HepG2 (cell line): Measurements from ENCODE around the gene MRPL14. TPM values are rescaled to one million over a fixed set of nuclear protein-coding genes. Genes with fewer than 3 reads are reported as not detected.

Experiments used
- DMAP1 ChIP-seq: IDR thresholded peaks from 2 replicates; pipeline ENCODE4 v1.6.1; 2016
- ERF ChIP-seq: IDR thresholded peaks from 2 replicates; pipeline ENCODE4 v1.6.1; 2018; ENCODE audit warnings: missing biosample characterization, missing genetic modification reagents
- FOSL1 ChIP-seq: sonication (generic); formaldehyde crosslinking; IDR thresholded peaks from 2 replicates; pipeline ENCODE4 v1.9.0; 2021; ENCODE audit warnings: missing genetic modification reagents, borderline replicate concordance
- FOXP4 ChIP-seq: sonication (generic); formaldehyde crosslinking; IDR thresholded peaks from 2 replicates; pipeline ENCODE4 v1.4.0; 2020; ENCODE audit warnings: missing genetic modification reagents
- HIVEP1 ChIP-seq: sonication (generic); formaldehyde crosslinking; IDR thresholded peaks from 2 replicates; pipeline ENCODE4 v1.4.0; 2020; ENCODE audit warnings: mild to moderate bottlenecking, missing genetic modification reagents
- HMGA1 ChIP-seq: sonication (generic); formaldehyde crosslinking; conservative IDR thresholded peaks from 2 replicates; pipeline ENCODE4 v1.4.0; 2020; ENCODE audit warnings: missing genetic modification reagents
- HNRNPUL1 ChIP-seq: fragments of 200-400 bp; formaldehyde crosslinking; IDR thresholded peaks from 2 replicates; pipeline ENCODE4 v1.6.1; 2017; ENCODE audit warnings: low read depth, mild to moderate bottlenecking, low read length, moderate library complexity
- NONO ChIP-seq, 2 experiments: fragments of 450-650 bp in 1 of 2; sonication (generic) in 1 of 2; formaldehyde crosslinking in 1 of 2; IDR thresholded peaks in 1 of 2; conservative IDR thresholded peaks in 1 of 2; 2 replicates each; pipeline versions ENCODE4 v1.6.1 to v1.8.0; 2017 to 2022; ENCODE audit warnings: mild to moderate bottlenecking in 1 of 2, missing genetic modification reagents in 1 of 2, moderate library complexity in 1 of 2
- NR2F1 ChIP-seq, 2 experiments: fragments of 450-650 bp in 1 of 2; formaldehyde crosslinking in 1 of 2; IDR thresholded peaks; 2 replicates each; pipeline versions ENCODE4 v1.5.0 to v1.6.1; 2016 to 2020; ENCODE audit warnings: mild to moderate bottlenecking in 1 of 2, missing compliant biosample characterization in 1 of 2, missing genetic modification reagents in 1 of 2, moderate library complexity in 1 of 2
- RAD21 ChIP-seq: fragments of 450-650 bp; formaldehyde crosslinking; IDR thresholded peaks from 2 replicates; pipeline ENCODE4 v1.5.0; 2020; ENCODE audit warnings: mild to moderate bottlenecking
- SMARCE1 ChIP-seq: fragments of 450-650 bp; IDR thresholded peaks from 2 replicates; pipeline ENCODE4 v1.6.1; 2017; ENCODE audit warnings: borderline replicate concordance
- SOX6 ChIP-seq, 2 experiments: fragments of 450-650 bp in 1 of 2; sonication (generic) in 1 of 2; formaldehyde crosslinking in 1 of 2; IDR thresholded peaks; 2 replicates each; pipeline versions ENCODE4 v1.4.0 to v1.6.1; 2017 to 2020; ENCODE audit warnings: antibody characterized with exemption in 1 of 2, mild to moderate bottlenecking in 1 of 2, missing genetic modification reagents in 1 of 2
- ZKSCAN8 ChIP-seq: IDR thresholded peaks from 2 replicates; pipeline ENCODE4 v1.6.1; 2016; ENCODE audit warnings: borderline replicate concordance, missing genetic modification reagents, missing compliant biosample characterization
- ZNF430 ChIP-seq: sonication (generic); formaldehyde crosslinking; IDR thresholded peaks from 2 replicates; pipeline ENCODE4 v1.9.0; 2021; ENCODE audit warnings: mild to moderate bottlenecking, missing genetic modification reagents
- ZNF574 ChIP-seq: sonication (generic); formaldehyde crosslinking; IDR thresholded peaks from 2 replicates; pipeline ENCODE4 v1.4.0; 2020; ENCODE audit warnings: missing genetic modification reagents
- ZNF788 ChIP-seq: sonication (generic); formaldehyde crosslinking; IDR thresholded peaks from 2 replicates; pipeline ENCODE4 v1.5.0; 2020; ENCODE audit warnings: mild to moderate bottlenecking, missing genetic modification reagents, borderline replicate concordance
- polyA plus RNA-seq, 8 experiments: library from polyadenylated mRNA; depleted of rRNA in 3 of 8; stranded (reverse) in 7 of 8; unstranded in 1 of 8; fragments of >200 nt; fragmentation: Illumina TruSeq in 4 of 8; extraction: Trizol in 4 of 8; gene quantifications; 2 replicates each; pipeline versions ENCODE4 v1.2.1 to v1.2.3, GENCODE V29; 2011 to 2016; ENCODE audit warnings: low read depth in 4 of 8, missing spikeins in 1 of 8, mixed read lengths in 1 of 8; ENCODE audit not compliant: insufficient read depth in 1 of 8
- total RNA-seq, 5 experiments: library from RNA; depleted of rRNA; stranded (reverse); fragments of >200 nt; fragmentation: Illumina TruSeq; extraction: Trizol; gene quantifications; 2 replicates each; pipeline ENCODE4 v1.2.3, GENCODE V29; 2016; ENCODE audit warnings: low read depth in 1 of 5
- TF ChIP-seq, protein P1 (sequence below): sonication (generic); formaldehyde crosslinking; conservative IDR thresholded peaks from 2 replicates; pipeline ENCODE4 v1.8.0; 2022; ENCODE audit warnings: mild to moderate bottlenecking, moderate library complexity, missing genetic modification reagents
- TF ChIP-seq, protein P2 (sequence below): sonication (generic); formaldehyde crosslinking; IDR thresholded peaks from 2 replicates; pipeline ENCODE4 v1.8.0; 2022; ENCODE audit warnings: mild to moderate bottlenecking, missing genetic modification reagents; ENCODE audit not compliant: insufficient replicate concordance
- TF ChIP-seq, protein P3 (sequence below): sonication (generic); formaldehyde crosslinking; IDR thresholded peaks from 2 replicates; pipeline ENCODE4 v1.5.0; 2020; ENCODE audit warnings: mild to moderate bottlenecking, missing genetic modification reagents, borderline replicate concordance

The MRPL14 gene
- total and polyA plus RNA-seq, 2 of the 13 experiments (the other 11 are each of a cell fraction or from before 2014, with no cell fraction given): 157 to 178 TPM

DNA sequence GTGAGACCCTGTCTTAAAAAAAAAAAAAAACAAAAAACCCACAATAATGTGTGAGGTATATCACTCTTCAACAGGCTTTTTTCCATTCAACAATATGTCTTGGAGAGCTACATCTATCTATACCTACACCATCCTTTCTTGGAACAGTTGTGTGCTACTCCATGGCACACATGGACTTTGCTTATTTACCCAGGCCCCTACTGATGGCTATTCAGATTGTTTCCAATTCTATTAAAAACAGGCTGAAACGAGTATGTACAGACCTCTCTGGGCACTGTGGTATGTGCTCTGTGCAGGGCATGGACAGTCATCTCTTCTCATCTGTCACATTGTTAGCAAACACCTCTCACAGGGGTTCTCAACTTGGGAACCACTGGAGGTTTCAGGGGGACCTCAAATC lies 28.1 kb downstream of the MRPL14 start (continued):
- TF ChIP-seq DMAP1 (no peak), HMGA1 (CRISPR knock-in tag) (no peak), FOSL1 (CRISPR knock-in tag) (no peak), FOXP4 (CRISPR knock-in tag) (0 out of 2 replicates have a peak, but pooled peaks have one; percentile 28), NR2F1 (CRISPR knock-in tag; IDR thresholded peaks at IDR 0.05) (no peak), NONO (IDR thresholded peaks at IDR 0.05) (no peak), NONO (CRISPR knock-in tag; conservative IDR thresholded peaks at IDR 0.05) (no peak), ZNF430 (CRISPR knock-in tag) (no peak), SMARCE1 (no peak), ZNF788 (CRISPR knock-in tag) (no peak), SOX6 (IDR thresholded peaks at IDR 0.05) (no peak), SOX6 (CRISPR knock-in tag; IDR thresholded peaks at IDR 0.05) (peak; percentile 70; the same call in 1 of the 2 replicates), ERF (peak; percentile 38; the same call in 1 of the 2 replicates), ZKSCAN8 (CRISPR knock-in tag) (0 out of 2 replicates have a peak, but pooled peaks have one; percentile 17), HIVEP1 (CRISPR knock-in tag) (no peak), RAD21 (CRISPR knock-in tag) (0 out of 2 replicates have a peak, but pooled peaks have one; percentile 21), HNRNPUL1 (no peak), ZNF574 (CRISPR knock-in tag) (no peak)
- TF ChIP-seq, protein P1, sequence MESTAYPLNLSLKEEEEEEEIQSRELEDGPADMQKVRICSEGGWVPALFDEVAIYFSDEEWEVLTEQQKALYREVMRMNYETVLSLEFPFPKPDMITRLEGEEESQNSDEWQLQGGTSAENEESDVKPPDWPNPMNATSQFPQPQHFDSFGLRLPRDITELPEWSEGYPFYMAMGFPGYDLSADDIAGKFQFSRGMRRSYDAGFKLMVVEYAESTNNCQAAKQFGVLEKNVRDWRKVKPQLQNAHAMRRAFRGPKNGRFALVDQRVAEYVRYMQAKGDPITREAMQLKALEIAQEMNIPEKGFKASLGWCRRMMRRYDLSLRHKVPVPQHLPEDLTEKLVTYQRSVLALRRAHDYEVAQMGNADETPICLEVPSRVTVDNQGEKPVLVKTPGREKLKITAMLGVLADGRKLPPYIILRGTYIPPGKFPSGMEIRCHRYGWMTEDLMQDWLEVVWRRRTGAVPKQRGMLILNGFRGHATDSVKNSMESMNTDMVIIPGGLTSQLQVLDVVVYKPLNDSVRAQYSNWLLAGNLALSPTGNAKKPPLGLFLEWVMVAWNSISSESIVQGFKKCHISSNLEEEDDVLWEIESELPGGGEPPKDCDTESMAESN (CRISPR knock-in tag): no peak
- TF ChIP-seq, protein P2, sequence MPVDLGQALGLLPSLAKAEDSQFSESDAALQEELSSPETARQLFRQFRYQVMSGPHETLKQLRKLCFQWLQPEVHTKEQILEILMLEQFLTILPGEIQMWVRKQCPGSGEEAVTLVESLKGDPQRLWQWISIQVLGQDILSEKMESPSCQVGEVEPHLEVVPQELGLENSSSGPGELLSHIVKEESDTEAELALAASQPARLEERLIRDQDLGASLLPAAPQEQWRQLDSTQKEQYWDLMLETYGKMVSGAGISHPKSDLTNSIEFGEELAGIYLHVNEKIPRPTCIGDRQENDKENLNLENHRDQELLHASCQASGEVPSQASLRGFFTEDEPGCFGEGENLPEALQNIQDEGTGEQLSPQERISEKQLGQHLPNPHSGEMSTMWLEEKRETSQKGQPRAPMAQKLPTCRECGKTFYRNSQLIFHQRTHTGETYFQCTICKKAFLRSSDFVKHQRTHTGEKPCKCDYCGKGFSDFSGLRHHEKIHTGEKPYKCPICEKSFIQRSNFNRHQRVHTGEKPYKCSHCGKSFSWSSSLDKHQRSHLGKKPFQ (CRISPR knock-in tag): no peak
- TF ChIP-seq, protein P3, sequence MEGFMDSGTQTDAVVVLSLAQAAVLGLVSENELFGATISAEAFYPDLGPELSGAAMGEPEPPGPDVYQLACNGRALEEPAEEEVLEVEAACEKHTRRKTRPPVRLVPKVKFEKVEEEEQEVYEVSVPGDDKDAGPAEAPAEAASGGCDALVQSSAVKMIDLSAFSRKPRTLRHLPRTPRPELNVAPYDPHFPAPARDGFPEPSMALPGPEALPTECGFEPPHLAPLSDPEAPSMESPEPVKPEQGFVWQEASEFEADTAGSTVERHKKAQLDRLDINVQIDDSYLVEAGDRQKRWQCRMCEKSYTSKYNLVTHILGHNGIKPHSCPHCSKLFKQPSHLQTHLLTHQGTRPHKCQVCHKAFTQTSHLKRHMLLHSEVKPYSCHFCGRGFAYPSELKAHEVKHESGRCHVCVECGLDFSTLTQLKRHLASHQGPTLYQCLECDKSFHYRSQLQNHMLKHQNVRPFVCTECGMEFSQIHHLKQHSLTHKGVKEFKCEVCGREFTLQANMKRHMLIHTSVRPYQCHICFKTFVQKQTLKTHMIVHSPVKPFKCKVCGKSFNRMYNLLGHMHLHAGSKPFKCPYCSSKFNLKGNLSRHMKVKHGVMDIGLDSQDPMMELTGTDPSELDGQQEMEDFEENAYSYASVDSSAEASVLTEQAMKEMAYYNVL: peak; percentile 17; the same call in 1 of the 2 replicates
